OCI-LY3 (cell line): ENCODE data around the gene IBSP.

Source experiments
- CTCF ChIP-seq: fragments of 200-600, 300-600 bp; sonication (generic); IDR thresholded peaks from 2 replicates; pipeline ENCODE4 v1.5.1; 2014; ENCODE audit warnings: antibody characterized with exemption, low read length, low read depth
- EZH2phosphoT487 ChIP-seq: fragments of 200-600 bp; shearing (Covaris generic); IDR thresholded peaks from 2 replicates; pipeline ENCODE4 v1.6.1; 2018; ENCODE audit warnings: antibody characterized with exemption, mixed run types, low read depth

GRCh38 chr4:87807402-87807801, 8.0 kb downstream of the IBSP start:
- TF ChIP-seq CTCF (no peak), EZH2phosphoT487 (no peak)
